ENCODE data around the gene UQCRC1.

Gene UQCRC1

GRCh38 chr3:48569808-48570450 lies 39.5 kb downstream of the UQCRC1 start:
- DNase-seq, result no peak

- DNase-seq, result no peak
Observed at GRCh38 chr3:48569400-48569799, 40.0 kb downstream of the UQCRC1 start.

GRCh38 chr3:48568476-48568875 lies 41.0 kb downstream of the UQCRC1 start:
- DNase-seq, result no peak

GRCh38 chr3:48567500-48567899 lies 41.9 kb downstream of the UQCRC1 start:
- no peak for DNase-seq

- no peak for DNase-seq
Observed at GRCh38 chr3:48567090-48567489, 42.4 kb downstream of the UQCRC1 start.

GRCh38 chr3:48566401-48566760 lies 43.1 kb downstream of the UQCRC1 start:
- no peak for DNase-seq

- peak; percentile 63 for DNase-seq
Observed at GRCh38 chr3:48565591-48566400, 43.6 kb downstream of the UQCRC1 start.

- DNase-seq, result no peak
Observed at GRCh38 chr3:48565186-48565585, 44.3 kb downstream of the UQCRC1 start.

GRCh38 chr3:48564667-48565066 lies 44.8 kb downstream of the UQCRC1 start:
- DNase-seq, result no peak

GRCh38 chr3:48564022-48564421 lies 45.4 kb downstream of the UQCRC1 start:
- DNase-seq, result peak; percentile 62

- DNase-seq, result peak; percentile 33
Observed at GRCh38 chr3:48563382-48563918, 46.0 kb downstream of the UQCRC1 start, which contains the start of gene UCN2. Gene UCN2 (minus strand): TSS chr3:48563781. CDS start chr3:48563124, 657 bp downstream.

GRCh38 chr3:48562367-48563095 lies 46.9 kb downstream of the UQCRC1 start:
- DNase-seq, result no peak

- DNase-seq, result peak; percentile 54
Observed at GRCh38 chr3:48561045-48561736, 48.3 kb downstream of the UQCRC1 start.

GRCh38 chr3:48560648-48561018 lies 48.8 kb downstream of the UQCRC1 start:
- DNase-seq, result no peak

- no peak for DNase-seq
Observed at GRCh38 chr3:48558493-48559134, 50.8 kb downstream of the UQCRC1 start.

- peak; percentile 99 for DNase-seq
Observed at GRCh38 chr3:48556796-48557626, 52.4 kb downstream of the UQCRC1 start, which contains the start of gene PFKFB4. Gene PFKFB4 (minus strand): TSS chr3:48556803. CDS start chr3:48556777, 26 bp downstream.

- DNase-seq, result no peak
Observed at GRCh38 chr3:48555949-48556795, 53.3 kb downstream of the UQCRC1 start.

GRCh38 chr3:48555231-48555948 lies 54.1 kb downstream of the UQCRC1 start:
- DNase-seq, result no peak

Data from fibroblast of skin of right biceps (primary cell).